ENCODE data around the gene DLG2. TPM values are rescaled to one million over a fixed set of nuclear protein-coding genes. Genes with fewer than 3 reads are reported as not detected.

The DLG2 gene
- total RNA-seq, 1 donor from 2014 or later, result 0.43 TPM

- no peaks in the 10 kb centered on the region for H3K4me1 ChIP-seq
- no peaks in the 10 kb centered on the region for H3K36me3 ChIP-seq
- no peaks in the 10 kb centered on the region for H3K27me3 ChIP-seq
- TF ChIP-seq CTCF (IDR thresholded peaks at IDR 0.05), result no peak
- H3K4me3 ChIP-seq, result no peak overlapping the region
- intact Hi-C loops (cut with DNase I), result no loop called here
- no peak for DNase-seq (ENCODE audit: low spot score in 2 of 2)
- no peaks in the 10 kb centered on the region for H3K9me3 ChIP-seq
- no peak overlapping the region for H3K27ac ChIP-seq
These were observed 1909.6 kb downstream of the DLG2 start for GRCh38 chr11:83717537-83717936.

- Histone ChIP-seq H3K9me3 (no peaks in the 10 kb centered on the region), H3K27ac (no peak overlapping the region), H3K4me3 (no peak overlapping the region), H3K27me3 (no peaks in the 10 kb centered on the region), H3K36me3 (no peaks in the 10 kb centered on the region), H3K4me1 (no peaks in the 10 kb centered on the region)
- intact Hi-C loops (cut with DNase I), result no loop called here
- DNase-seq (ENCODE audit: low spot score in 2 of 2), result no peak
- TF ChIP-seq CTCF (IDR thresholded peaks at IDR 0.05), result no peak
These were observed 1911.1 kb downstream of the DLG2 start for GRCh38 chr11:83715927-83716535.

GRCh38 chr11:83713708-83714107 is 1913.4 kb downstream of the DLG2 start:
- TF ChIP-seq CTCF (IDR thresholded peaks at IDR 0.05), result no peak

GRCh38 chr11:83711106-83711527 is 1916.0 kb downstream of the DLG2 start:
- Histone ChIP-seq H3K36me3 (no peaks in the 10 kb centered on the region), H3K9me3 (no peaks in the 10 kb centered on the region), H3K27me3 (no peaks in the 10 kb centered on the region), H3K27ac (no peak overlapping the region), H3K4me1 (no peaks in the 10 kb centered on the region), H3K4me3 (no peak overlapping the region)
- no peak for TF ChIP-seq CTCF (IDR thresholded peaks at IDR 0.05)
- intact Hi-C loops (cut with DNase I), result no loop called here
- no peak for DNase-seq (ENCODE audit: low spot score in 2 of 2)

More at GRCh38 chr11:83713708-83714107, 1913.4 kb downstream of the DLG2 start:
- DNase-seq (ENCODE audit: low spot score in 2 of 2), result no peak
- H3K27me3 ChIP-seq, result no peaks in the 10 kb centered on the region
- H3K4me3 ChIP-seq, result no peak overlapping the region
- no peaks in the 10 kb centered on the region for H3K36me3 ChIP-seq
- intact Hi-C loops (cut with DNase I), result no loop called here
- no peaks in the 10 kb centered on the region for H3K4me1 ChIP-seq
- H3K27ac ChIP-seq, result no peak overlapping the region
- H3K9me3 ChIP-seq, result no peaks in the 10 kb centered on the region

GRCh38 chr11:83709434-83709833 is 1917.7 kb downstream of the DLG2 start:
- no peak for TF ChIP-seq CTCF (IDR thresholded peaks at IDR 0.05)
- H3K27me3 ChIP-seq, result no peaks in the 10 kb centered on the region
- no peaks in the 10 kb centered on the region for H3K4me1 ChIP-seq
- H3K4me3 ChIP-seq, result no peak overlapping the region
- no peak for DNase-seq (ENCODE audit: low spot score in 2 of 2)
- no peaks in the 10 kb centered on the region for H3K9me3 ChIP-seq
- no peaks in the 10 kb centered on the region for H3K36me3 ChIP-seq
- H3K27ac ChIP-seq, result no peak overlapping the region
- intact Hi-C loops (cut with DNase I), result no loop called here

- intact Hi-C loops (cut with DNase I), result no loop called here
- no peaks in the 10 kb centered on the region for H3K4me1 ChIP-seq
- no peaks in the 10 kb centered on the region for H3K27me3 ChIP-seq
- TF ChIP-seq CTCF (IDR thresholded peaks at IDR 0.05), result no peak
- H3K4me3 ChIP-seq, result no peak overlapping the region
- no peaks in the 10 kb centered on the region for H3K36me3 ChIP-seq
- H3K27ac ChIP-seq, result no peak overlapping the region
- DNase-seq (ENCODE audit: low spot score in 2 of 2), result no peak
- H3K9me3 ChIP-seq, result no peaks in the 10 kb centered on the region
These were observed 1920.6 kb downstream of the DLG2 start for GRCh38 chr11:83706566-83706965.
